Activated CD8-positive, alpha-beta T cell treated with anti-CD3 and anti-CD28 coated beads, Interleukin-2, amount 10 ng/mL, durations not matched to agents 7 days and 5 days (primary cell): ENCODE measurements around the gene RECK. TPM values are rescaled to one million over a fixed set of nuclear protein-coding genes. Genes with fewer than 3 reads are reported as not detected.

Experiments used
- ATAC-seq: fragments of 150-1000 bp; cut with Tn5 transposase; one replicate; pipeline ENCODE4 v1.10.0; 2021; ENCODE audit warnings: moderate library complexity
- CTCF ChIA-PET: fragments of 350-600 bp; sonication (Branson Sonifier 250); formaldehyde crosslinking; loops from one replicate; lab custom pipeline; 2021; ENCODE audit warnings: antibody characterized with exemption; lab: Charles Lee
- POLR2A ChIA-PET: fragments of 350-600 bp; sonication (Branson Sonifier 250); formaldehyde crosslinking; loops from one replicate; lab custom pipeline; 2021; ENCODE audit warnings: antibody characterized with exemption; lab: Charles Lee
- DNase-seq: peaks from one replicate; pipeline ENCODE4 v3.0.0-alpha.2; 2020
- H3K27ac Mint-ChIP-seq: one replicate; pipeline ENCODE4 v1.8.0; 2021; ENCODE audit warnings: mild to moderate bottlenecking, mixed read lengths
- H3K27me3 Mint-ChIP-seq: one replicate; pipeline ENCODE4 v1.8.0; 2021; ENCODE audit warnings: low read depth, mixed read lengths
- H3K36me3 Mint-ChIP-seq: one replicate; pipeline ENCODE4 v1.8.0; 2021; ENCODE audit warnings: low read depth, mixed read lengths
- H3K4me1 Mint-ChIP-seq: one replicate; pipeline ENCODE4 v1.8.0; 2021; ENCODE audit warnings: low read depth, mixed read lengths
- H3K4me3 Mint-ChIP-seq: one replicate; pipeline ENCODE4 v1.8.0; 2021; ENCODE audit warnings: mild to moderate bottlenecking, mixed read lengths
- H3K9me3 Mint-ChIP-seq: one replicate; pipeline ENCODE4 v1.8.0; 2022; ENCODE audit warnings: mixed read lengths; ENCODE audit not compliant: insufficient read depth
- total RNA-seq, 2 experiments: library from RNA; stranded (reverse); gene quantifications; one replicate each; pipeline ENCODE4 v1.2.3, GENCODE V29; 2021

RECK gene
- total RNA-seq, 2 experiments from 2014 or later: 5.7 to 7.3 TPM

DNA sequence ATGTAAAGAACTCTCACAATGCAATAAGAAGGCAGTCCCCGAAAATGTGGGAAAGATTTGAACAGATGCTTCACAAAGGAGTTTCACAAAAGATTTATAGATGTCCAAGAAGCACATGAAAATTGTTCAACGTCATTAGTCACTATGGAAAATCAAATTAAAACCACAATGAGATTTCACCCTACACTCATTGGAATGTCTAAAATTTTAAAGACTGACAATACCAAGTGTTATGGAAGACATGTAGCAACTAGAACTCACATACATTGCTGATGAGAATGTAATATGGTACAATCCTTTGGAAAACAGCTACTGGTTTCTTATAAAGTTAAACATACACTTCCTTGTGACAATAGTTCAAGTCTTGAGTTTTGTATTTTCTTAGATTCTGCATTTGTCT, 11.0 kb upstream of the RECK start:
- ChIA-PET POLR2A (no interaction called here), CTCF (interaction anchor here (3.3 to 10.3 kb wide), 3 partner anchors 11 to 69 kb away, joined by 37 to 129 read pairs (median 40); partner anchors contain the start of genes OR2S2 and RECK)
- no peaks in the 10 kb centered on the region for H3K9me3 Mint-ChIP-seq
- H3K27me3 Mint-ChIP-seq: peaks cover 15% of the 10 kb centered on the region
- H3K27ac Mint-ChIP-seq: no peak overlapping the region
- no peaks in the 10 kb centered on the region for H3K4me1 Mint-ChIP-seq
- DNase-seq (no peak), ATAC-seq (no peak)
- H3K36me3 Mint-ChIP-seq: no peaks in the 10 kb centered on the region
- H3K4me3 Mint-ChIP-seq: no peak overlapping the region

DNA sequence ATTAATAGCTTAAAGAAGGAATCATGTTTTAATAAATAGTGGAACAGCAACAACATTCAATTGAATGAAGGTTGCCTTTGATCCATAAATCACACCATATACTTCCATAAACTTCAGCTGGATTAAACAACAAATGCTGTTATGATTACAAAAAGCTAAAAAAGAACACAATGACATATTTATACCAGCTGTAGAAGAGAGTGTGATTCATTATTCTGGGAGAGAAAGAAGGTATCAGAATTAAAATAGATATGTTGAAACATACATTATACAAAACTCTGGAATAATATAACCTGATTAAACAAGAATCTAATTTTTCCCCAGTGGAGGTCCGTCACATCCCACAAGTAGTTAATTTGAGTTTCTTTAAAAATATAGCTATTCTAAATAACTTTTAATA, 7.5 kb upstream of the RECK start:
- POLR2A ChIA-PET: no interaction called here
- H3K4me1 Mint-ChIP-seq: no peaks in the 10 kb centered on the region
- H3K36me3 Mint-ChIP-seq: no peaks in the 10 kb centered on the region
- peaks cover 40% of the 10 kb centered on the region for H3K27me3 Mint-ChIP-seq
- no peak overlapping the region for H3K4me3 Mint-ChIP-seq
- no peak for ATAC-seq
- no peaks in the 10 kb centered on the region for H3K9me3 Mint-ChIP-seq
- CTCF ChIA-PET: interaction anchor here (0.9 to 2.8 kb wide), 3 partner anchors 20 to 74 kb away, joined by 4 to 18 read pairs (median 9); no protein-coding TSS in a partner anchor
- DNase-seq: no peak
- H3K27ac Mint-ChIP-seq: no peak overlapping the region

DNA sequence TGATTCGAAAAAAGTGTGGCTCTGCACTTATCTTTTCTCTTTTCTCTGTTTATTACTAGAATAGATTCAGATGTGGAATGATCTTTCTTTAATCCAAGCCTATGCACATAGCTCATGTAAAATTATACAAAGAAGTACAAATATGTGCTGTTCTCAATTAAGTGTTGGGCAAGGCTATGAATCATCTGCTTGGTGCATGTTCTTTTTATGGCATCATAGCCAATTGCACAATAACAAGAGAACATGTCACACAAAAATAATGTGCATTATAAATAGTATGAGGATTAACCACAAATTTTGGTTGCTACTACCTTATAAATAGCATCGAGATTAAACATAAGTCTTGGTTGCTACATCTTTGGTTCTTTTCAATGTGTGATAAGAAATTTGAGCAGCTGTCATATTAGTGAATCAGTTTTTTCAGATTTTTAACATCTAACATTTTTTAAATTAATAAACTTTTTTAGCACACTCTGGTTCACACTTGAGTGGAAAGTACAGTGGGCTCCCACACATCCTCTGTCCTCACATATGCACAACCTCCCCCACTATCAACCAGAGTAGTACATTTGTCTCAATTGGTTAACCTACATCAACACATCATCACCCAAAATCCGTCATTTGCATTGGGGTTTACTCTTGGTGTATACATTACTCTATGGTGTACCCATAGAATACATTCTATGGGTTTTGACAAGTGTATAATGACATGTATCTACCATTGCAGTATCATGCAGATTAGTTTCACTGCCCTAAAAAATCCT, 6.8 kb upstream of the RECK start:
- ChIA-PET CTCF (interaction anchor here (0.9 to 2.8 kb wide), 3 partner anchors 19 to 75 kb away, joined by 4 to 18 read pairs (median 9); no protein-coding TSS in a partner anchor), POLR2A (no interaction called here)
- no peak overlapping the region for H3K4me3 Mint-ChIP-seq
- no peaks in the 10 kb centered on the region for H3K9me3 Mint-ChIP-seq
- H3K27me3 Mint-ChIP-seq: peaks cover 40% of the 10 kb centered on the region
- H3K27ac Mint-ChIP-seq: no peak overlapping the region
- H3K36me3 Mint-ChIP-seq: no peaks in the 10 kb centered on the region
- H3K4me1 Mint-ChIP-seq: no peaks in the 10 kb centered on the region
- ATAC-seq (no peak), DNase-seq (no peak)

DNA sequence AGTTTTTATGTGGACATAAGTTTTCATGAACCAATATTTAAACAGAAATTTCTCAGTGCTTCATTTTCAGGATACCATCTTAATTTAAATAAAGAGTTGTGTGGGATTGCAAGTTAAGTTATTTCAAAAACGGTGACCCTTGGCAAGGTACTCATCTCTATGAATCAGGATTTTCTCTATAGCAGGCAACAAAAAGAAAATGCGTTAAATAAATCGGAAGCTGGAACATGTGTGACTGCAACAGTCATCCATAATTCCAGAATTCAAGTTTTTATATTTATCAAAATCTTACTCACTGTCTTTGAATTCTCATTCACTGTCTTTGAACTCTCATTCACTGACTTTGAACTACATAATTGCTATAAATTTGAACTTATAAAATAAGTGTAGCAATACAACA, 5.8 kb upstream of the RECK start:
- DNase-seq (no peak), ATAC-seq (no peak)
- Mint-ChIP-seq H3K9me3 (no peaks in the 10 kb centered on the region), H3K4me1 (no peaks in the 10 kb centered on the region), H3K4me3 (no peak overlapping the region), H3K27me3 (peaks cover 43% of the 10 kb centered on the region), H3K36me3 (no peaks in the 10 kb centered on the region), H3K27ac (no peak overlapping the region)
- ChIA-PET CTCF (interaction anchor here (2.8 kb wide), 1 partner anchor 23 kb away, joined by 18 read pairs; no protein-coding TSS in a partner anchor), POLR2A (no interaction called here)

DNA sequence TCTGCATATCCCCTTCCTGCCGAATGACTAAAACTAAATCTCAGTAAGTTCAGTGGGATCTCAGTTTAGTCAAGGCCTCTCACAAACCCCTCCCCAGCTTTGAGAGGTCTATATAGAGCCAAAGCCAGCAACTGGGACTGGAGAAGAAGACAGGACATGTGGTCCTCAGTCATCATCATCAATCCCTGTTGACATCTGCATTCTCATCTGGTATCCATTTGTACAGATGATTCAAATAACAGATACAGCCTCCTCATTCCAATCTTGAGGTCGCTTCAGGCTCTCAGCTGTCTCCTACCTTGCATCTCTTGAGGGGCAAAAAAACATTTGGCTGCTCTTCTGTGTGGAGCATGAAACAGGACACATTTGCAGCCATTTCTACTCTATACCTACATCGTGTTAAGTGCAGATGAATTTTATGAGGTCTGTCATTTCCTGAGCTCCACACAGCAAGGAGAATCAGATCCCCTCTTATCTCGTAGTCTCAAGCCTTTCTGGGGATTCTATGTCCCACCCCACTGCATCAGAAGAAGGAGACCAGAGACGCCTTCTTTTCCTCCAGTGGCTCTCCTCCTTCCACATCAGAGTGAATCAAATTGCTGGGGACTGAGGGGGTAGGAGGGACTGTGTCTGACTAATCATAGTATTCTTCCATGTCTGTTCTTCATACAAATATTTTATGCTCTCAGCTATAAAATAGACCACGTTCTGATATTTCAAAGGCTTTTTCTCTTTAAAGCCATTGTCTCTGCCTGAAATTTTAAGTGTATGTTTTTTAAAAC, 4.7 kb upstream of the RECK start:
- H3K4me3 Mint-ChIP-seq: no peak overlapping the region

DNA sequence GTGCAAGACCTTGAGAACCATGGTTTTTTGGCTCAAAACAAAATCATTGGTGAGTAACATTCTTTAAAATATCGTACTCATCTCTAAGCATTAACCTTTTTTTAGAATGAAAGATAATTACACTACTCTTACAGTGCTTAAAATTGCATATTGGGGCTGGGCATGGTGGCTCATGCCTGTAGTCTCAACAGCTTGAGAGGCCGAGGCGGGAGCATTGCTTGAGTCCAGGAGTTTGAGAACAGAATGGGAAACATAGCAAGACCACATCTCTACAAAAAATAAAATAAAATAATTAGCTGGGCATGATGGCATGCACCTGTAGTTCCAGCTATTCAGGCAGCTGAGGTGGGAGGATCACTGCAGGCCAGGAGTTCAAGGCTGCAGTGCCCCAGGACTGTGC, 2.9 kb upstream of the RECK start:
- Mint-ChIP-seq H3K9me3 (no peaks in the 10 kb centered on the region), H3K27me3 (peaks cover 39% of the 10 kb centered on the region), H3K4me1 (peaks cover 16% of the 10 kb centered on the region), H3K4me3 (no peak overlapping the region), H3K27ac (no peak overlapping the region), H3K36me3 (no peaks in the 10 kb centered on the region)
- ChIA-PET POLR2A (no interaction called here), CTCF (interaction anchor here (0.7 kb wide), 1 partner anchor 10 kb away, joined by 3 read pairs; no protein-coding TSS in a partner anchor)
- ATAC-seq: no peak
- no peak for DNase-seq

More for the DNA sequence above, 4.7 kb upstream of the RECK start:
- ChIA-PET CTCF (interaction anchor here (1.2 to 1.9 kb wide), 4 partner anchors 9 to 129 kb away, joined by 3 to 14 read pairs (median 3); no protein-coding TSS in a partner anchor), POLR2A (no interaction called here)
- no peak overlapping the region for H3K27ac Mint-ChIP-seq
- H3K27me3 Mint-ChIP-seq: peaks cover 39% of the 10 kb centered on the region
- ATAC-seq: no peak
- no peaks in the 10 kb centered on the region for H3K9me3 Mint-ChIP-seq
- DNase-seq: no peak
- peaks cover 4% of the 10 kb centered on the region for H3K4me1 Mint-ChIP-seq
- H3K36me3 Mint-ChIP-seq: no peaks in the 10 kb centered on the region

DNA sequence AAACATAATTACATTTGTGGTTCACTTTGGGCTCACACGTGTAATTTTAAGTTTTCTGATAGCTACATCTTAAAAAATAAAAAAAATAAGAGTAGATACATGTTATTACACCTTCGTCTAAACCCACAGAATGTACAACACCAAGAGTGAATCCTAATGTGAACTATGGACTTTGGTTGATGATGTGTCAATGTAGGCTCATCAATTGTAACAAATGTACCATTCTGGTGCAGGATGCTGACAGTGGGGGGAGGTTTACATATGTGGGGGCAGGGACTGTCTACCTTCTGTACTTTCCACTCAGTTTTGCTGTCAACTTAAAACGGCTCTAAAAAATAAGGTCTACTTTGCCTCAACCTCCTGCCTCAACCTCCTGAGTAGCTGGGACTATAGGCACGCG, 2.5 kb upstream of the RECK start:
- DNase-seq (no peak), ATAC-seq (no peak)
- CTCF ChIA-PET: interaction anchor here (0.7 to 0.8 kb wide), 2 partner anchors 11 to 69 kb away, joined by 3 read pairs; no protein-coding TSS in a partner anchor
- no peak overlapping the region for H3K27ac Mint-ChIP-seq
- H3K36me3 Mint-ChIP-seq: no peaks in the 10 kb centered on the region
- no peak overlapping the region for H3K4me3 Mint-ChIP-seq
- peaks cover 38% of the 10 kb centered on the region for H3K27me3 Mint-ChIP-seq
- no peaks in the 10 kb centered on the region for H3K9me3 Mint-ChIP-seq
- POLR2A ChIA-PET: no interaction called here
- H3K4me1 Mint-ChIP-seq: peaks cover 17% of the 10 kb centered on the region

DNA sequence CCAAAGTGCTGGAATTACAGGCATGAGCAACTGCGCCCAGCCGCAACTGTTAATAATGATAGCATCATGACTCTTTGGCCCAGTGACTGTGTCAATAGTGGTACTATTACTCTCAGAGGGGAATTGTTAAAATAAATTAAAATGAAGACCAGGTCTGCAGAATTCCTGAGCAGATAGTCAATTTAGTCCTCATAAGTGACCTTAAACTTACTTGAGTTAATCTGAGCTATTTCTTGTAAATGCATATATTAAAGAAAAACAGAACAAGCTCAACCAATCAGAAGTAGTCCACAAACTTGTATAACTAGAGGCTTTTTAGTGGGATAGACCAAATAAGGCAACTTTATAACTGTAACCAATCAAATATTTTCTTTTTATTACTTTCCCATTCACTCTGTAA, 1.7 kb upstream of the RECK start:
- peaks cover 23% of the 10 kb centered on the region for H3K4me1 Mint-ChIP-seq
- POLR2A ChIA-PET: no interaction called here
- CTCF ChIA-PET: interaction anchor here (0.8 to 4.5 kb wide), 3 partner anchors 11 to 69 kb away, joined by 3 to 40 read pairs (median 5); no protein-coding TSS in a partner anchor
- no peak overlapping the region for H3K27ac Mint-ChIP-seq
- no peak overlapping the region for H3K4me3 Mint-ChIP-seq
- DNase-seq: no peak
- H3K9me3 Mint-ChIP-seq: no peaks in the 10 kb centered on the region
- H3K27me3 Mint-ChIP-seq: peaks cover 35% of the 10 kb centered on the region
- no peaks in the 10 kb centered on the region for H3K36me3 Mint-ChIP-seq
- ATAC-seq: no peak

DNA sequence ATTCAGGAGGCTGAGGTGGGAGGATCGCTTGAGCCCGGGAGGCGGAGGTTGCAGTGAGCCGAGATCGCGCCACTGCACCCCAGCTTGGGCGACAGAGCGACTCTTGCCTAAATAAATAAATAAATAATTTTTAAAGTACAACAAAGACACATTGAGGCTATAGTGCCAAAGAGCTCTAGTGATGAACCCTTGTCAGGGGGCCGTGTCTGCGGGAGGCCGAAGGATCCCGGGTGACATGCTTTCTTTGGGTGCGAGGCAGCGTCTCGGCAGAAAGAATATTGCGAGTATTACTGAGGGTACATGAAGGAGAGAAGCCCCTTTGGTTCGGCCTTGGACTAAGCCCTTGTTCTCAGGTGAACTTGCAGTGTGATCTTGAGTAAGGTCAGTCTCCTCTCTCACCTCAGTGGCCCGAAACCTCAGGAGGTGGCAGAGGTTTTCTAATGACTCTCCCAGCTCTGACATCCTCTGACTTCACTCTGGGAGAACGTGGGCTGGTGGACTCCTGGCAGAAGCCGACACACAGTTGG, 397 bp upstream of the RECK start:
- CTCF ChIA-PET: interaction anchor here (1.5 to 4.5 kb wide), 3 partner anchors 12 to 29 kb away, joined by 5 to 40 read pairs (median 10); no protein-coding TSS in a partner anchor
- DNase-seq (no peak), ATAC-seq (no peak)
- H3K36me3 Mint-ChIP-seq: no peaks in the 10 kb centered on the region
- peaks cover 26% of the 10 kb centered on the region for H3K27me3 Mint-ChIP-seq
- peak overlapping the region; percentile 68 for H3K27ac Mint-ChIP-seq
- peaks cover 33% of the 10 kb centered on the region for H3K4me1 Mint-ChIP-seq
- H3K9me3 Mint-ChIP-seq: no peaks in the 10 kb centered on the region
- peak overlapping the region; percentile 87 for H3K4me3 Mint-ChIP-seq
- POLR2A ChIA-PET: interaction anchor here (0.7 kb wide), 1 partner anchor 177 kb away, joined by 3 read pairs; no protein-coding TSS in a partner anchor

DNA sequence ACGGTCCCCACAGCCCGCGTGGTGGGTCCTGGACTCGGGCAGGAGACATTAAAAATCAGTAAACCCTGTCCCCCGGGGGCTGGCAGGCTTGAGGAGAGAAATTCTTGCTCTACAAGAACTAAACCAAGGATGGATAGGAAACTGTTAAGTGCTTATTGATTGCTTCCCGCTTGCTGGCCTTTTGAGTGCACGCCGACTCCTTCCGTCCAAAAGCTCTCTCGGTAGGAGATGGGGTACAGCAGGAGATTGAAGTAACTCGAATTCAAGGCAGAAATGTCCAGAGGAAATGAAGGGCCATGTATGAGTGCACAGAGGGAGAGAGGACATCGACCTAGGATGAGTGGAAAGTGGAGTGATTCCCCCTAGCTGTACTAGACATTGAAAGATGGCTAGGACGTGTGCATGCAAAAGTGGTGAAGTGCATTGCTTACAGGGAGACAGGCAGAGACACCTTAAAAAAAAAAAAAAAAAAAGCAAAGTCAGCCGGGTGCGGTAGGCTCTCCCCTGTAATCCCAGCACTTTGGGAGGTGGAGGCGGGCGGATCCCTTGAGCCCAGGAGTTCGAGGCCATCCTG, 923 bp downstream of the RECK start:
- peak overlapping the region; percentile 56 for H3K27ac Mint-ChIP-seq
- H3K4me1 Mint-ChIP-seq: peaks cover 46% of the 10 kb centered on the region
- ATAC-seq (peak; percentile 4), DNase-seq (no peak)
- CTCF ChIA-PET: interaction anchor here (0.8 to 4.5 kb wide), 7 partner anchors 13 to 129 kb away, joined by 3 to 40 read pairs (median 4); no protein-coding TSS in a partner anchor
- H3K4me3 Mint-ChIP-seq: peak overlapping the region; percentile 87
- no peaks in the 10 kb centered on the region for H3K36me3 Mint-ChIP-seq
- H3K27me3 Mint-ChIP-seq: peaks cover 13% of the 10 kb centered on the region
- H3K9me3 Mint-ChIP-seq: no peaks in the 10 kb centered on the region
- POLR2A ChIA-PET: interaction anchor here (0.6 to 0.8 kb wide), 4 partner anchors 10 to 107 kb away, joined by 3 read pairs; no protein-coding TSS in a partner anchor

DNA sequence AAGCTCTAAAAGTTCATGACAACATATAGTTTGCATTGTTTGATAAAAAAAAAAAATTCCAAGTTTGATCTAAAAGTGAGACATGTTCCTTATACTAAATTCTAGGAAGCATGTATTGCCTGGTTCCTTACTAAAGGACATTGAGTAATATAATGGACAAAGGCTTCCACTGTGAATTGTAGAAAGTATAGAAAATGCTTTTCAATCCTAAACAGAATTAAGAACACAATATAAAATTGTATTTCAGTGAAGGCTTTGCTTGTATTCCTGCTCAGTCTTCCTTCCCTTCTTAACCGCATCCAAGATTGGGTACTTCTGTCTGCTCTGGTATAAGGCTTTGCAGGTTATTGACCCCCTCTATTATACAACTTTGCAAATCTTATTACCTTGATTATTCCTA, 2.4 kb downstream of the RECK start:
- H3K27ac Mint-ChIP-seq: no peak overlapping the region
- CTCF ChIA-PET: interaction anchor here (0.7 to 4.5 kb wide), 6 partner anchors 15 to 127 kb away, joined by 3 to 40 read pairs (median 4); no protein-coding TSS in a partner anchor

More for the DNA sequence above, 2.4 kb downstream of the RECK start:
- DNase-seq (no peak), ATAC-seq (no peak)
- Mint-ChIP-seq H3K36me3 (peaks cover 4% of the 10 kb centered on the region), H3K27me3 (peaks cover 4% of the 10 kb centered on the region), H3K4me1 (peaks cover 53% of the 10 kb centered on the region), H3K9me3 (no peaks in the 10 kb centered on the region), H3K4me3 (no peak overlapping the region)
- POLR2A ChIA-PET: no interaction called here
